Measurements from ENCODE around the gene DRAP1.
"Not testable (repeated sequence)": the region's sequence is repeated elsewhere in the genome, so short reads cannot be mapped to it uniquely, and the experiment has no call there.

Gene DRAP1

DNA sequence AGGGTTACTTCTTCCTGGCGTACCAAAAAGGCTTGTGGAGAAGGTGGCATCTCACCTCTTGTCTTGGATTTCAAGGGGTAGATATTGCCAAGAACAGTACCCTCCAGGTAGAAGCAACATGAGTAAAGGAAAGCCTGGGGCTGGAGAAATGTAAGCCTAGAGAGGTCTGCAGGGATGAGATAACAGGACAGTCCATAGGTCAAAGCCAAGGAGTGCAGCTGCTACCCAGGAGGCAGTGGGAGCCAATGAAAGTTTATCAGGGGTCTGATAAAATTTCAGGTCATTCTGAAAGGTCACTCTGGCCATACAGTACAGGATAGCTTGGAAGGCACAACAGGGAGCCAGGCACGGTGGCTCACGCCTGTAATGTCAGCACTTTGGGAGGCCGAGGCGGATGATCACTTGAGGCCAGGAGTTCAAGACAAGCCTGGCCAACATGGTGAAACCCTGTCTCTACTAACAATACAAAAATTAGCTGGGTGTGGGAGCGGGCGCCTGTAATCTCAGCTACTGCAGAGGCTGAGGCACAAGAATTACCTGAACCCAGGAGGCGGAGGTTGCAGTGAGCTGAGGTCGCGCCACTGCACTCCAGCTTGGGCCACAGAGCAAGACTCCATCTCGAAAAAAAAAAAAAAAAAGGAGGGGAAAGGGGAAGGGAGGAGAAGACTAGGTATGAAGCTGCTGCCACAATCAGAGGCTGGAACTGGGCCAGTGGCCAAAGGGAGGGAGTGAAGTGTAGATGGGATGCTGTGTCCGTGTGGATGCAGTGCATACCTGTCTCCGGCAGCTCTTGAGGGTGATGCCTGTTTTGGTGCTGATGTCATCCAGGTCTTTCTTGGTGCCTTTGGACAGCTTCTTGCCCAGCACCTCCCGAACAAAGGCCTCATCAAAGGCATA, 32.2 kb upstream of the DRAP1 start:
- DNase-seq = no peak

DNA sequence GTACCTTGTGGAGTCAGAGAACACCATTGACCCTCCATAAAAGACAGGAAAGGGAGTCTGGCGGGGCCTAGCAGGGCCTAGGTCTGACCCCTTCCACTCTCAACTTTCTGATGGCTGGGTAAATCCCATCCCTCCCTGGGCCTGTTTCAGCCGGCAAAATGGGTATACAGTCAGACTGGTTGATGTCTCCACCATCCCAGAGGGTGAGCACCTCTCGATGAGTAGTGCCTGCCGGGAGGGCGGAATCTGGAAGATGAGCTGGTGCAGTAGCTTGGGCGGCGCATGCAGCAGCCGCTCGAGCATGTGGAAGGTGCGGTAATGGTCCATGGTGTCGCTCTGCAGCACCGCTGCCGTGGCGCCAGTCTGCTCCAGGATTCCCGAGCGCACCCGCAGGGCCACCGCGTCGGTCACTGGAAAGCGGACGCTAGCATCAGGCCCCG, 31.5 kb upstream of the DRAP1 start:
- DNase-seq = no peak

DNA sequence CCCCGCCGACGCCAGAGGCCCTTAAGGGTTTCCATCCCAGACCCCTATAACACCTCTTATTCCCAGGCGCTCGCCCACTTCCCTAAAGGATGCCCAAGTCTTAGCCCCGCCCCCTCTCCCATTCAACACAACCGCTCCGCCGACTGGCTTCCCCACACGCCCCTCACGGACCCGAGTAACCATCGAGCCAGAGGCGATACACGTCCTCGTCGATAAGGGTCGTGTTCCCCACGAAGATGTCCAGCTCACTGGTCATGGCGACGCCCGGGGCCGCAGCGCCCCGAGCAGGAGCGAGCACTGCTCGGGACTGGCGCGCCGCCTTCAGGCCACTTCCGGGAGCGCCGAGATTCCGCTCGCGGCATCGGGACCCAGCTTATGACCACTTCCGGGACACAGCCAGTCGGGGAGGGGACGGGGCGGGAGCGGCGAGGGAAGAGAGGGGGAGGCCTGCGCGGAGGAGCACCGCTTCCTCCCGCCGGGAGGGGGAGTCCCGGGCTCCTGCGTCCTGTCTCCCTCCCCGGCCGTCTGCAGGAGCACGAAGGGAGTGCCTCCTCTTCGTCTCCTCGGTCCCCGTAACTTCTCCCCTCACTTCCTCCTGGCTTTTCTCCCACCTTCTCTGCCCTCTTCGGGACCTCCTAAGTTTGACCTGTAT, 30.9 kb upstream of the DRAP1 start, which contains the start of gene FIBP:
Gene FIBP, minus strand, starts transcription at position 309 of the 652 bp plus-strand sequence. Its CDS starts 53 bp downstream, at position 256.
- peak; percentile 91 for DNase-seq

- DNase-seq = peak; percentile 99
Measured at GRCh38 chr11:65890324-65891218, 28.7 kb upstream of the DRAP1 start, which contains the start of gene CCDC85B. CCDC85B (plus strand) TSS chr11:65890673; CDS start chr11:65890784, 111 bp downstream.

DNA sequence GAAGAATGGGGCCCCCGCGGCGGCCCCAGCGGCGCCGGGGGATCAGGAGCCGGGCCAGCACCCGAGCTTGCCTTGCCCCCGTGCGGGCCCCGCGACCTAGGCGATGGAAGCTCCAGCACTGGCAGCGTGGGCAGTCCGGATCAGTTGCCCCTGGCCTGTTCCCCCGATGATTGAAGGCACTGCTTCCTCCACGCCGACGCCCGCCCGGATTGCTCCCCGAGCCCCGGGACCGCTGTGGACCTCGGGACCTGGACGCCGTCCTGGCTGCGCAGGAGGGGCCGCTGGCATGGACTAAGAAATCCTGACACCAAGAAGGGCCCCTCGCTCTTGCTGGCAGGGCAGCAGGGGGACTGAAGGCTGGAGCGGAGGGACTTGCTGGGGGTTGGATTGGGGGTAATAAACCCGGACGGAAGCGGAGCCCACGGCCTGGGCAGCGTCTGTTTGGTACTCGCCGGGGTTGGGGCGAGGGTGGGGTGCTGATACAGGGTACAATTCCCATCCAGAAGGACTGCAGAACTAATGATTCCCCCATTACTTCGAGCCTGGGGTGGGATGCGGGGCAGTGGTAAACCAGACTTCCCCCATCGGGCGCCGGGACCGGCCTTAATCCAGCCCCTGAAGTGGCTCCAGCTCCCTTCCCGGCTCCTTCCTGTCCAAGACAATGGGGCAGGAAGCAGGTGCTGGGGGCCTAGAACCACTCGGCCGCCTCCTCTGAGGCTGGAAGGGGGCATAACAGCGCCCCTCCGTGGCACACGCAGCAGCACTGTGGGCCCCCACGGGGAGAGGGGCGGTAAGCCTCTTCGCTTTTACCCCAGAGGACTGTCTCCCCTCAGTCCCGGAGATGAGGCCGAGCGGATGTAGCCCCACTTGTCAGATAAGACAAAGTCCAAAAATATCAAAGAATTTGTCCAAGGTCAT, 27.7 kb upstream of the DRAP1 start:
- no peak for DNase-seq

DNA sequence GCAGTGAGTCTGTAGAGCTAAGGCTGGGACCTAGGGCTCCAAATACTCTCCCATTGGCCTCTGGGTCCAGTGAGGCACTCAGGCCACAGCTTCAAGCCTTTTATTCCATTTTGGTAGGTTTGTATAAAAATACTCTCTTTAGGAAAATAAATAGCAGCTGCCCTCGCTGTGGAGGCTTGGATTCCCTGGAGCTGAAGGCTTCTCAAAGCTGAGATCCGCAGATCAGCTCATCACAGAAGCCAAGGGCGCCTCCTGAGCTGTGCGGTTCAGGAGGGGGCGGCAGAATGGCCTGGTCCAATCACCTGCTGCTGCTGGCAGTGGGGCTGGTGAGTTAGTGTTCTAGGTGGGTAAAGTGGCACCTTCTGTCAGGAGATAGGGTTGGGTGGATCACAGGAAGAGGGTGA, 27.1 kb upstream of the DRAP1 start:
- DNase-seq = not testable (repeated sequence)

- no peak for DNase-seq
Measured at GRCh38 chr11:65892661-65893317, 26.4 kb upstream of the DRAP1 start.

- no peak for DNase-seq
Measured at GRCh38 chr11:65894034-65894591, 25.1 kb upstream of the DRAP1 start.

DNA sequence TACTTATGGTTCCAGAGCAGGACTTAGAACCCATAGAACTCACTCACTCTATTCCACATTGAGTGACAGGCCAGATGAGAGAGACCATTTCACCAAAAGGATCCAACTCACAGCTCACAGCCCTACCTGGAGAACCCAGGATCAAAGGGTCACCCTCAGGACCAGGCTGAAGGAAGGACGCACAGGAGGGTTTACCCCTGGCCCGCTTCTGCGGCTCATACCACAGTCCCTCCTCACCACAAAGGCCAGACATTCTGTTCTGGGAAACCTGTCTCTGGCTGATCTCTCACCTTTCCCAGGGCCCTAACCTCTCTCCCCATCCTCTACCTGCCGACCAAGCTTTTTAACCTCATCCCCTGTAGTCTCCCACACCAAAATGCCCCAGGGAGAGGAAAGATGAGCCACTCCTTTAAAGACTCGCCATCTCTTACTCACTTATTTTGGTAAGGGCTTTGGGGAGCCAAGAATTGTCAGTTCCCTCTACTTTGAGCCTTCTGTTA, 23.7 kb upstream of the DRAP1 start:
- no peak for DNase-seq

DNA sequence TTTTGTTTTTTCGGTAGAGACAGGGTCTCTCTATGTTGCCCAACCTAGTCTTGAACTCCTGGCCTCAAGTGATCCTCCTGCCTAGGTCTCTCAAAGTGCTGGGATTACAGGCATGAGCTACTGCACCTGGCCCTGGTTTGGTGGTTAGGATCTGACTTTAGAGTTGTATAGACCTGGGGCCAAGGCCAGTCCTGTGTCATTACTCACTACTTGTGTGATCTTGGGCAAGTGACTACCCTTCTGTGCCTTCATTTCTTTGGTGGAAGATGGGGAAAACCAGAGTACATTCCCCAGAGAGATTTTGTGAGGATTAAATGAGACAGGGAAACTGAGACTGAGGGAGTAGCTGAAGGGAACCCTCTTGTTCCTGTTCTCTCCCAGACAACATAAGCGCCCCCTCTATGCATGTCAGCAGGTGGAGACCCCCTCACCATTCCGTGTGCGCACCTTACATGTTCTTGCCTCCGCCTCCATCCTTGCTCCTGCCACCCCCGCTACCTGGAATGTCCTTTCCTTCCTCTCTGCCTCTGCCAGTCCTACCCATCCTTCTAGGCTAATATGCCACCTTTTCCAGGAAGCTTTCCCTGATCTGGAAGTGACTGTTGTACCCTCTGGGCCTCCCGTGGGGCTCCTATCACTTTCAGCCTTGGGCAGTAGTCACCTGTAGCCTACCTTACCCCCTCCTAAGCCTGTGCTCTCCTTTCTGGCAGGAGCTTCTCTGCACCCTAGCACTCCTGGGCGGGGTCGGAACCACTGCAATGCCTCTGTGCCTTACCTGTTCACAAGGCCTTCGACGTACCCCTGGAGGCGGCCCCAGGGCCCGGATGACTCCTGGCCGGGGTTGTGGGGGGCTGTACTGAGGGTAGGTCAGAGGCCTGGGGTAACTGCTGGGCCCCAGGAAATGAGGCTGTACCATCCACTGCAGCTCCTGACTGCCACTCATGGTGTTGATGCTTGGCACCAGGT, 22.9 kb upstream of the DRAP1 start:
- DNase-seq = no peak

- DNase-seq = no peak
Measured at GRCh38 chr11:65897020-65897471, 22.2 kb upstream of the DRAP1 start.

- no peak for DNase-seq
Measured at GRCh38 chr11:65898656-65899355, 20.4 kb upstream of the DRAP1 start.

DNA sequence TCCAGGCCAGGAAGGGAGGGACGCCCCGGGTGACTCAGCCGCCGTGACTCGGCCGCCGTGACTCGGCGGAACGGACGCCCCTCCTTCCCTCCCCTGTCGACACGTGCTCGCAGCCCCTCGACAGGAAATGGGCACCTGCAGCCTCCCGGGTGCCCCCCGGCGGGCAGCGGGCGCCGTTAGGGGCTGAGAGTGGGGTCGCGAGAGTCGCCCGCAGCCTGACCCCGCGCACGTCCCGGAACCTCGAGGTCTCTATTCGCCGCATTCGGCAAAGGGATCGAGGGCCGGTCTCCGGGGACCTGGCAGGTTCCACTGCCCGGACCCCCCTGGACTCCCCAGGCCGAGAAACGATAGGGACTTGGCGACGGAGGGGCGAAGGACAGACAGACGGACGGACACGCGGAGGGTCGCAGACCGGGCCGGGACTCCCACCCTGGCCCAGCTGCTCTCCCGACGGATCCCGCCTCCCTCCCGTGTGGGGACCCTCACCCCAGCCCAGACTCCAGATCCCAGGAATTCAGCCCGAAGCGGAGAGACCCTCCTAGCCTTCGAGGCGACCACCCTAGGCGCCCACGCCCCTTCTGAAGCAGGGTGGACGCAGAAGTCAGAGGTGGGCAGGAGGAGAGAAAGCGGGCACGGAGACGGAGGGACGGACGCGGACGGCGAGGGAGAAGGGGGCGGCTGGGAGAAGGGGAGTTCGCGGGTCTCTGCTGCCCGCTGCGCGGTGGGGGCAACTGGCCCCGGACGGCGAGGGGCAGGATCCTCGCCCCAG, 19.7 kb upstream of the DRAP1 start:
- peak; percentile 55 for DNase-seq

DNA sequence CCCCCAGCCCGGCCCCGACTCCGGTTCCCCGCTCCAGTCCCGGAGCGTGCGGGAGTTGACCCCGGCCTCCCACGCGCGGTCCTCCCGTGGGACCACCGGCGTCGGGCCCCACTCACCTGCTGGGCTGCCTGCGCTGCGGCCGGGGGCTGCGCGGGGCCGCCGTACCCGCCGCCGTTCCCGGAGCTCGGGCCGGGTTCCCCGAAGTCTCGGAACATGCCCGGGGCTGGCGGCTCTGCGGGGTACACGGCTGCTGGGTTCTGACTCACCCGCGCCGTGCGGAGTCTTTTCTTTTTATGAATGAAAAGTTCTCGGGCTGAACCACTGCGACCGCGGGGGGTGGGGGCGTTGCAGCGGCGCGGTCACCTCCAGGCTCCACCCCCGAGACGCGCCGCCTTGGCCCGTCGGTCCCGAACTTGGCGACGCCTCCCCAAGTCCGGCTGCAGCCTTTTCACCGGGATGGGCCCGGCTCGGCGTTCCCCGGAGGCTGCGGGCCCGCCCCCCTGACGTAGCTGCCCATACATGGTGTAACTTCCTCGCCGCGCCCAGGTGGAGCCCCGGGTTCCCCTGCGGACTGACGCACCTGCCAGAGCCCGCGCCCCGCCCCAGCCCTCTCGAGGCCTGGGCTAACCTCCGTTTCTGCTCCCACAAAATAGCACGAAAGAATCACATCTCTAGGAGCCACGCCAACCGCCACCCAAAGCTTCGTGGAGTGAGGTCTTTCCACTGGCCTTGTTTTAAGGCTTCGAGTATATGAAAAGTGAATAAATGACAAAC, 18.9 kb upstream of the DRAP1 start, which contains the start of gene FOSL1:
Gene FOSL1, minus strand, starts transcription at position 264 of the 774 bp plus-strand sequence. Its CDS starts 49 bp downstream, at position 215.
- DNase-seq = peak; percentile 91

- DNase-seq = no peak
Measured at GRCh38 chr11:65900899-65901180, 18.4 kb upstream of the DRAP1 start.

GRCh38 chr11:65903068-65903481, 16.2 kb upstream of the DRAP1 start:
- DNase-seq = no peak

- no peak for DNase-seq
Measured at GRCh38 chr11:65903715-65904114, 15.5 kb upstream of the DRAP1 start.

Measured in activated CD4-positive, alpha-beta T cell treated with anti-CD3 and anti-CD28 coated beads for 1 hour (primary cell).